Measurements from ENCODE around the gene STAMBPL1.

Gene STAMBPL1

GRCh38 chr10:88963318-88963717 is 83.3 kb downstream of the STAMBPL1 start:
- H3K9me3 ChIP-seq (ENCODE audit: insufficient read depth, low read length) = no peaks in the 10 kb centered on the region
- no peaks in the 10 kb centered on the region for H3K27me3 ChIP-seq (ENCODE audit: insufficient read depth, insufficient read length)
- TF ChIP-seq YY1 (IDR thresholded peaks at IDR 0.05; ENCODE audit: insufficient read depth, insufficient read length) = no peak
- TF ChIP-seq SUZ12 (IDR thresholded peaks at IDR 0.05; ENCODE audit: extremely low read depth, insufficient read depth, insufficient read length) = no peak
- TF ChIP-seq ZNF274 (IDR thresholded peaks at IDR 0.05; ENCODE audit: low read depth, low read length) = no peak
- no peaks in the 10 kb centered on the region for H3K4me1 ChIP-seq (ENCODE audit: insufficient read depth, insufficient read length)
- no peak overlapping the region for H3K9ac ChIP-seq (ENCODE audit: insufficient read length, low read depth)
- DNase-seq (ENCODE audit: low read depth, low spot score) = no peak
- H3K4me3 ChIP-seq (ENCODE audit: insufficient read length, low read depth) = no peak overlapping the region
- H3K36me3 ChIP-seq (ENCODE audit: insufficient read depth, insufficient read length, low read length) = no peaks in the 10 kb centered on the region

- Histone ChIP-seq H3K9me3 (ENCODE audit: insufficient read depth, low read length) (no peaks in the 10 kb centered on the region), H3K9ac (ENCODE audit: insufficient read length, low read depth) (no peak overlapping the region), H3K4me1 (ENCODE audit: insufficient read depth, insufficient read length) (no peaks in the 10 kb centered on the region), H3K4me3 (ENCODE audit: insufficient read length, low read depth) (no peak overlapping the region), H3K27me3 (ENCODE audit: insufficient read depth, insufficient read length) (no peaks in the 10 kb centered on the region), H3K36me3 (ENCODE audit: insufficient read depth, insufficient read length, low read length) (no peaks in the 10 kb centered on the region)
- TF ChIP-seq SUZ12 (IDR thresholded peaks at IDR 0.05; ENCODE audit: extremely low read depth, insufficient read depth, insufficient read length) = no peak
- TF ChIP-seq ZNF274 (IDR thresholded peaks at IDR 0.05; ENCODE audit: low read depth, low read length) = no peak
- no peak for TF ChIP-seq YY1 (IDR thresholded peaks at IDR 0.05; ENCODE audit: insufficient read depth, insufficient read length)
- no peak for DNase-seq (ENCODE audit: low read depth, low spot score)
These were observed 84.3 kb downstream of the STAMBPL1 start for GRCh38 chr10:88964360-88964759.

GRCh38 chr10:88964869-88965415 is 84.9 kb downstream of the STAMBPL1 start:
- no peak for TF ChIP-seq YY1 (IDR thresholded peaks at IDR 0.05; ENCODE audit: insufficient read depth, insufficient read length)
- Histone ChIP-seq H3K27me3 (ENCODE audit: insufficient read depth, insufficient read length) (no peaks in the 10 kb centered on the region), H3K4me3 (ENCODE audit: insufficient read length, low read depth) (no peak overlapping the region)

GRCh38 chr10:88966797-88967196 is 86.8 kb downstream of the STAMBPL1 start:
- H3K4me3 ChIP-seq (ENCODE audit: insufficient read length, low read depth) = no peak overlapping the region
- H3K4me1 ChIP-seq (ENCODE audit: insufficient read depth, insufficient read length) = no peaks in the 10 kb centered on the region
- no peaks in the 10 kb centered on the region for H3K9me3 ChIP-seq (ENCODE audit: insufficient read depth, low read length)
- H3K9ac ChIP-seq (ENCODE audit: insufficient read length, low read depth) = no peak overlapping the region
- no peak for DNase-seq (ENCODE audit: low read depth, low spot score)
- no peaks in the 10 kb centered on the region for H3K36me3 ChIP-seq (ENCODE audit: insufficient read depth, insufficient read length, low read length)
- TF ChIP-seq ZNF274 (IDR thresholded peaks at IDR 0.05; ENCODE audit: low read depth, low read length) = no peak
- no peak for TF ChIP-seq YY1 (IDR thresholded peaks at IDR 0.05; ENCODE audit: insufficient read depth, insufficient read length)
- TF ChIP-seq SUZ12 (IDR thresholded peaks at IDR 0.05; ENCODE audit: extremely low read depth, insufficient read depth, insufficient read length) = no peak
- no peaks in the 10 kb centered on the region for H3K27me3 ChIP-seq (ENCODE audit: insufficient read depth, insufficient read length)

More at GRCh38 chr10:88964869-88965415, 84.9 kb downstream of the STAMBPL1 start:
- Histone ChIP-seq H3K4me1 (ENCODE audit: insufficient read depth, insufficient read length) (no peaks in the 10 kb centered on the region), H3K9ac (ENCODE audit: insufficient read length, low read depth) (no peak overlapping the region), H3K36me3 (ENCODE audit: insufficient read depth, insufficient read length, low read length) (no peaks in the 10 kb centered on the region), H3K9me3 (ENCODE audit: insufficient read depth, low read length) (no peaks in the 10 kb centered on the region)
- DNase-seq (ENCODE audit: low read depth, low spot score) = no peak

- H3K36me3 ChIP-seq (ENCODE audit: insufficient read depth, insufficient read length, low read length) = no peaks in the 10 kb centered on the region
- no peaks in the 10 kb centered on the region for H3K27me3 ChIP-seq (ENCODE audit: insufficient read depth, insufficient read length)
- no peak for DNase-seq (ENCODE audit: low read depth, low spot score)
- no peaks in the 10 kb centered on the region for H3K4me1 ChIP-seq (ENCODE audit: insufficient read depth, insufficient read length)
- TF ChIP-seq YY1 (IDR thresholded peaks at IDR 0.05; ENCODE audit: insufficient read depth, insufficient read length) (no peak), SUZ12 (IDR thresholded peaks at IDR 0.05; ENCODE audit: extremely low read depth, insufficient read depth, insufficient read length) (no peak)
- no peak overlapping the region for H3K9ac ChIP-seq (ENCODE audit: insufficient read length, low read depth)
- no peak overlapping the region for H3K4me3 ChIP-seq (ENCODE audit: insufficient read length, low read depth)
- no peaks in the 10 kb centered on the region for H3K9me3 ChIP-seq (ENCODE audit: insufficient read depth, low read length)
These were observed 88.3 kb downstream of the STAMBPL1 start for GRCh38 chr10:88968391-88968790.

GRCh38 chr10:88971221-88972061 is 91.4 kb downstream of the STAMBPL1 start:
- no peaks in the 10 kb centered on the region for H3K4me1 ChIP-seq (ENCODE audit: insufficient read depth, insufficient read length)
- DNase-seq (ENCODE audit: low read depth, low spot score) = no peak
- H3K9ac ChIP-seq (ENCODE audit: insufficient read length, low read depth) = no peak overlapping the region
- no peaks in the 10 kb centered on the region for H3K36me3 ChIP-seq (ENCODE audit: insufficient read depth, insufficient read length, low read length)
- no peaks in the 10 kb centered on the region for H3K27me3 ChIP-seq (ENCODE audit: insufficient read depth, insufficient read length)
- H3K9me3 ChIP-seq (ENCODE audit: insufficient read depth, low read length) = no peaks in the 10 kb centered on the region
- no peak overlapping the region for H3K4me3 ChIP-seq (ENCODE audit: insufficient read length, low read depth)
- no peak for TF ChIP-seq ZNF274 (IDR thresholded peaks at IDR 0.05; ENCODE audit: low read depth, low read length)
- no peak for TF ChIP-seq YY1 (IDR thresholded peaks at IDR 0.05; ENCODE audit: insufficient read depth, insufficient read length)
- TF ChIP-seq SUZ12 (IDR thresholded peaks at IDR 0.05; ENCODE audit: extremely low read depth, insufficient read depth, insufficient read length) = no peak

Measured in NT2/D1 (cell line).